Rectal smooth muscle tissue (tissue), 1 donor: ENCODE results near the gene CCM2.

Source experiments
- H3K27ac ChIP-seq: one replicate; pipeline ENCODE4 v1.7.0; 2013; ENCODE audit warnings: low read depth, low read length, inconsistent platforms
- H3K27me3 ChIP-seq: one replicate; pipeline ENCODE4 v1.7.0; 2013; ENCODE audit warnings: low read length; ENCODE audit not compliant: control insufficient read depth, insufficient read depth
- H3K36me3 ChIP-seq: one replicate; pipeline ENCODE4 v1.7.0; 2013; ENCODE audit warnings: low read length; ENCODE audit not compliant: control insufficient read depth, insufficient read depth
- H3K4me1 ChIP-seq: one replicate; pipeline ENCODE4 v1.7.0; 2013; ENCODE audit warnings: low read length; ENCODE audit not compliant: control insufficient read depth, insufficient read depth
- H3K4me3 ChIP-seq: one replicate; pipeline ENCODE4 v1.7.0; 2013; ENCODE audit warnings: low read length
- H3K9ac ChIP-seq: one replicate; pipeline ENCODE4 v1.7.0; 2013; ENCODE audit warnings: low read length

Gene CCM2

DNA sequence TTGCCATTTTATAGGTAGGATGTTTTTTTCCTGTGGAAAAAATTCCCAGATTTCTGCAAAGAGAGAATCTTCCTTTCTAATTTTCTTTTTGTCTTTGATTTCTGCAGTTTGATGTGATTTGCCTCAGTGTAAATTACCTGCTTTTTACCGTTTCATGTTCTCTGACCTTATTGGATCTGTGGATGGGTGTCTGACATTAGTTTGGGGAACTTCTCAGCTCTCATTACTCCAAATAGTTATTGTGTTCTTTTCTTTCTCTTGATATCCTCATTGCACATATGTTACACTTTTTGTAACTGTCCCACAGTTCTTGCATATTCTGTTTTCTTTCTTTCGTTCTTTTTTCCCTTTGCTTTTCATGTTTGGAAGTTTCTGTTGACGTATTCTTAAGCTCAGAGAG is 60.3 kb downstream of the CCM2 start:
- H3K9ac ChIP-seq: no peak overlapping the region
- H3K4me3 ChIP-seq: no peak overlapping the region
- no peaks in the 10 kb centered on the region for H3K27me3 ChIP-seq
- no peaks in the 10 kb centered on the region for H3K4me1 ChIP-seq
- H3K36me3 ChIP-seq: peaks cover 13% of the 10 kb centered on the region
- H3K27ac ChIP-seq: no peak overlapping the region

DNA sequence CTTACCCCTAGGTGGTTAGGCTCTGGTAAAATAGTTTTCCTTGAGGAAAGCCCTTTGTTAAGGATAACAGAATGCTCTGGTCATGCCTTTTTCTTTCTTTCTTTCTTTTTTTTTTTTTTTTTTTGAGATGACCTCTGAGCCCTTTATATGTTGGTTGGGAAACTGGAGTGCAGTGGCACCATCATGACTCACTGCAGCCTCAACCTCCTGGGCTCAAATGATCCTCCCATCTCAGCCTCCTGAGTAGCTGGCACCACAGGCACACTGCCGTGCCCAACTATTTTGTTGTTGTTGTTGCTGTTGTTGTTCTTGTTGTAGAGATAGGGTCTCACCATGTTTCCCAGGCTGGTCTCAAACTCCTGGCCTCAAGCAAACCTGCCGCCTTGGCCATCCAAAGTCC is 61.4 kb downstream of the CCM2 start:
- Histone ChIP-seq H3K36me3 (peaks cover 20% of the 10 kb centered on the region), H3K4me3 (no peak overlapping the region), H3K27me3 (no peaks in the 10 kb centered on the region), H3K9ac (no peak overlapping the region), H3K27ac (no peak overlapping the region), H3K4me1 (no peaks in the 10 kb centered on the region)

DNA sequence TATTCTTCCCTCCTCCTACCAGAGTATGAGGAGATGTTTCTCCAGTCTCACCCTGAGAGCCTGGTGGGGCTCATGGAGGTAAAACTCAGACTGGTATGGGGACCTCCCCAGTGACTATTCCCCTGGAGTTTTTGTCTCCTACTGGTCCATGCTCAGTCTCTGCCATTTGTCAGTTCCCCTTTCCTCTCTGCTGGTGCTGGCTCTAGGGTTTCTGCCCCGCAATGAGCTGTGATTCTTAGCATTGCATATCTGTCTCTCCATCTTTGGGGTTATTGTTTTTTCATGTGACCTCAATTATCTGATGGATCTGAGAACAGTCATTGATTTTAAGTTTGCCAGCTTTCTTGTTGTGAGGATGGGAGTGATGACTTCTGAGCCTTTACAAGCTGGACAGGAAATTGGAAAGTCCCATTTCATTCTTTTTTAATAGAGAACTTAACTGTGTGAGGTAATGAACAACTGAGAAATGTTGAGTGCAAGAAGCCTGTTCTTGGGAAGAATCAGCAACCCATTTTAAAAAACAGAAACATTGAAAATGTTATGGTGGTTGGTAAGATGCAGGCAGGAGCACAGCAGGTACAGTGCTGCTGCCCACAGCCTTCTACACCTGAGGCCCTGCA is 61.9 kb downstream of the CCM2 start:
- H3K27ac ChIP-seq: no peak overlapping the region
- H3K36me3 ChIP-seq: peaks cover 22% of the 10 kb centered on the region

DNA sequence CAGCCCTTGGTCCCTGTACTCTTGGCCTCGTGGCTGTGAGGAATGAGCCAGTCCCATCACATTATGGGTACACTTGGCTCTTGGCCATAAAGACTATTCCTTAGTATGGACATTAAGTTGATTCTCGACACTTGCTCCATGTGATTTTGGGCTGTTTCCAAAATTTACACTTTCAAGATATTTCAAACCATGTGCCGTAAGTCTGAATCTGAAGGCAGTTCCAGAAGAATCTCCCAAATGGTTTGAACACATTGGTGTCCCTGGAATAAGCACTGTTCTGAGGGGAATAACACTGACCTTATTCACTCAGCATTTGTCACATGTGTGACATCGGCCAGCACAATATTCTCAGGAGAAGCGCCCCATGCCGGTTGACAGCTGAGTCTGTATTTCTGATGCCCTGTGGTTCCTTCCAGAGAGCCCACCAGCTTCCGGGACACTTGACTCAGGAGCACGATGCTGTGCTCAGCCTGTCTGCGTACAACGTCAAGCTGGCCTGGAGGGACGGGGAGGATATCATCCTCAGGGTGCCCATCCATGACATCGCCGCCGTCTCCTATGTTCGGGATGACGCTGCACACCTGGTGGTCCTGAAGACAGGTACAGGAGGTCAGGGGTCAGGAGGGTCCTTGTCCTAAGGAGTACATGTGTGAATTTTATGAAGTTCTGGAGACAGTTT is 64.2 kb downstream of the CCM2 start:
- no peaks in the 10 kb centered on the region for H3K27me3 ChIP-seq
- no peak overlapping the region for H3K27ac ChIP-seq
- peaks cover 35% of the 10 kb centered on the region for H3K36me3 ChIP-seq
- no peak overlapping the region for H3K9ac ChIP-seq
- no peaks in the 10 kb centered on the region for H3K4me1 ChIP-seq
- no peak overlapping the region for H3K4me3 ChIP-seq

More for the DNA sequence above, 61.9 kb downstream of the CCM2 start:
- Histone ChIP-seq H3K4me3 (no peak overlapping the region), H3K4me1 (no peaks in the 10 kb centered on the region), H3K27me3 (no peaks in the 10 kb centered on the region), H3K9ac (no peak overlapping the region)

DNA sequence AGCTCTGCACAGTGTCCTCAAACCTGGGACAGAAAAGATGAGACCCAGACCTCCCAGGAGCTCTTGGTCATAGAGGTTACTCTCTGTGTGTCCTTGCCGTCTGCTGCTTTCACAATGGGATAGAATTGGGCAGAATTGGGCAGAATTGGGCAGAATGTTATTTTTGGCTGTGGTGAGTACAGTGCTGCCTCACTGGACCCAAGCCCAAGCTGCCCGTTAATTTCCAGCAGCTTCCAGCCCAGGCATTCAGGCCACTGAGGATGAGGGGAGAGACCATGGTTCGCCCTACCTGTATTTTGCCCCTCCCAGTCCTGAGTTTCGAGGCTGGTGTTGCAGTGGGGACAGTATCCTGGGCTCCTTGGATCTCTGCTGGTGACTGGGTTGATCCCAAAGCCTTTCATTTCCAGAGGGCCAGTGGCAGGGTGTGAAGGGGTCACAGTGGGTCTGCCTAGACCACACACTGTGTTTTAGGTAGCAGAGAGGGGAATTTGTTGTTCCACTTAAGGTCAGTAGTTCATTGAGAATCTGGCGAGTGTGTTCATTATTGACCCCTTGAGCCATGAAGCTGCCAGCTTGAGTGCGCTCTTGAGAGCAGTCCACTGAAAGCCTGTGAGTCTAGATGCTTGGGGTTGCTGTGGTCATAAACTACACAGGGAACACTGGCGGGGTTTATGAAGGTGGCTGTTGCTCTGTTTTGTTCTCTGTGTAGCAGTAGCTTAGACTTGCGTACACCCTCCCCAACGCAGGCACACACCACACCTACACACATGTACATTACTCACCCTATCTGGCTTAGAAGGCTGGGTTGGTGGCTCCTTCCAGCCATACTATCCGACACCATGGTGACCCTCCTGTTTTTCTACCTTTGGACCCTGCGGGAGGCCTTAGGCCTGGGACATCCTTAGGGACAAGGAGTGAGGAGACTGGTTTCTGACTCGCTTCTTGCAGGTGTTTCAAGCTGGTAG is 65.3 kb downstream of the CCM2 start:
- Histone ChIP-seq H3K9ac (no peak overlapping the region), H3K4me3 (no peak overlapping the region), H3K27me3 (no peaks in the 10 kb centered on the region), H3K36me3 (peaks cover 37% of the 10 kb centered on the region), H3K4me1 (no peaks in the 10 kb centered on the region), H3K27ac (no peak overlapping the region)

DNA sequence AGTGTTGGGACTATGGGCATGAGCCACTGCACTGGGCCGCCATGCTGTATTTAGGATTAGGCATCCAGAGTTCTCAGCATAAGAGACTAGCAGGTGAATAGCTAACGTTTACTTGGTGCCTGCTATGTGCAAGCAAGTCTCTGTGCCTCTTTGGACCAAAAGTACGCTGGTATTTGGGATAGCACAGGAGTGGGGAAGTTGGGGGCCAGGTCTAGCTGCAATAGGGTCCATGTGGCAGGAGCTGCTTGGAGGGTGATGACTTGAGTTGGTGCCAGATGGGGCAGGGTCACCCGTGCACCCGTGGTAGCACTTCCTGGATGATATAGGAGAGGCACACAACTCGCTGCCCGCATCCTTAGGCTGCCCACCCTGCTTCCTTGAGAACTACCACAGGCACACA is 66.4 kb downstream of the CCM2 start:
- Histone ChIP-seq H3K4me1 (no peaks in the 10 kb centered on the region), H3K36me3 (peaks cover 41% of the 10 kb centered on the region)

DNA sequence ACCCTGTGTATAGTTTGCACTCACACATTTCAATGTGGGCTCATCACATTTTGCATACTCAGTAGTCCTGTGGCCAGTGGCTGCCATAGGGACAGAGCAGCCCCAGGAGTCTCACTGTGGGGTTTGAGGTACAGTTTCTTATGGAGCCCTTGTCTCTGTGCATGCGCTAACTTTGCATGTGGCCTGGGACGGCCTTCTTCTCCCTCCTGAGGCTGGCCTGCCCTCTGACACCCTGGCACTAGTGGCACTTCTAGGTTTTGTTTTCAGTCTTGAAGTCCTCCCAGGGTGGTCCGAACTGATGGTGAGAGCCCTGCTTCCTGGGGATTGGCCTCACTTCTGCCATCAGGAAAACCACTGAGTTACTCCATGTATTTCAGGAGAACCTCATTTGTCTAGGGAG is 67.6 kb downstream of the CCM2 start:
- Histone ChIP-seq H3K9ac (no peak overlapping the region), H3K27ac (no peak overlapping the region), H3K36me3 (peaks cover 45% of the 10 kb centered on the region), H3K27me3 (no peaks in the 10 kb centered on the region), H3K4me3 (no peak overlapping the region), H3K4me1 (no peaks in the 10 kb centered on the region)

More for the DNA sequence above, 66.4 kb downstream of the CCM2 start:
- Histone ChIP-seq H3K27me3 (no peaks in the 10 kb centered on the region), H3K9ac (no peak overlapping the region), H3K27ac (no peak overlapping the region), H3K4me3 (no peak overlapping the region)

DNA sequence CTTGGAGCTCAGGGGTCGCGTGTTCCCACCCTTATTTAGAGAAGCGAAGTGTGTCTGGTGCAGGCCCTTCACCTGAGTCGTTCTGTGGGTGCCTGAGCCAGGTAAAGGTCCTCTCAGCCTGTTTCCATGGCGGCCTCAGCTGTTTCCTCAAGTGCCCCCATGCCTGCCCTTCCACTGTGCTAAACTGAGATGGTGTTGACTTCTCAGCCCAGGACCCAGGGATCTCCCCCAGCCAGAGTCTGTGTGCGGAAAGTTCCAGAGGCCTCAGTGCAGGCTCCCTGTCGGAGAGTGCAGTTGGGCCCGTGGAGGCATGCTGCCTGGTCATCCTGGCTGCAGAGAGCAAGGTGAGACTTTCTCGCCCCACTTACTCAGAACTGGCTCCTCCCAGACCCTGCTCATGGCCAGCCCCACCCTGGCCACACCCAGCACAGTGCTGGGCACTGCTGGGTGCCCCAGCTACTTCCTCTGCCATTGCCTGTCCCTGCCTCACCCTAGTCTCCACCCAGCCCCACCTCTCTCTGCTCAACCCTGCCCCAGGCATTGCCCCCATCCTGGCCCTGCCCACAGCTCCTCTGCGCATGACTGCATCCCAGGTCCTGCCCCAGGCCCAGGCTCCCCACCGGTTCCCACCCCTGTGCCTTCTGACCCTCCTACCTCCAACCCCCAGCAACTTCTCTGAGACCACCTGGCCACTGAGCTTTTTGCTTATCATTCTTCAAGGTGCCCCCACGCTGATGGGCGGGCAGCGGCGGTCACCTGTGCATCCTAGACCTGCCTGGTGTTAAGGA is 68.4 kb downstream of the CCM2 start:
- no peaks in the 10 kb centered on the region for H3K27me3 ChIP-seq
- no peak overlapping the region for H3K4me3 ChIP-seq
- H3K4me1 ChIP-seq: no peaks in the 10 kb centered on the region
- no peak overlapping the region for H3K9ac ChIP-seq
- peaks cover 48% of the 10 kb centered on the region for H3K36me3 ChIP-seq
- no peak overlapping the region for H3K27ac ChIP-seq

DNA sequence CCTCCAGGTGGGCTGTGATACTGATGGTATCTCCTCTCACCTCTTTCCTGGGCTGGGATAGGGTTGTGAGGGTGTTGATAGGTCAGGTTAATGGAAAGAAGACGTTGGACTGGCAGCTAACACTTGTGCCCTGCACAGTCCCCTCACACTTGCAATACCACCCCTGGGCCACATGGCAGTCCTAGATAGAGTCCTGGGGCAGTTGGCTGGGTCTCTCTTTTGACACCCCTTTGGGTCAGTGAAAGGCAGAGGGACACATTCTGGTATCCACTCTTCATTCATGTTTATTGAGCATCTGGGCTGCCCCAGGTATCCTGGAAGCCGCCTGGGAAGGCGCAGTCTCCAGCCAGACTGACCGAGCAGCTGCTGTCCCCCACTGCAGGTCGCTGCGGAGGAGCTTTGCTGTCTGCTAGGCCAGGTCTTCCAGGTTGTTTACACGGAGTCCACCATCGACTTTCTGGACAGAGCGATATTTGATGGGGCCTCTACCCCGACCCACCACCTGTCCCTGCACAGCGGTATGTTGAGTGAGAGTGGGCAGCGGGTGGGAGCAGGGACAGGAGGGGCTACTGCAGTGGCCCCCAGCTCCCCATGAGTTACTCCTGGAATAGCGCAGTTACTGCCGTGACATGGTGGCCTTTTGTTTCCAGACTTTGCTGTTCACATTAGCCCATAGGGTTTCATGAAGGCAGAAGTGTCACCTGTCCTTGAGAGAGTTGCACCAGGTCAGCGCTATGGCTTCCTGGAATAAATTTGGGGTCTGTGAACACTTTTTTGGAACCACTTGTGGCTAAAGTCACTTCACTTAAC is 69.6 kb downstream of the CCM2 start:
- Histone ChIP-seq H3K9ac (no peak overlapping the region), H3K27ac (no peak overlapping the region), H3K4me3 (no peak overlapping the region), H3K27me3 (no peaks in the 10 kb centered on the region), H3K4me1 (no peaks in the 10 kb centered on the region), H3K36me3 (peaks cover 50% of the 10 kb centered on the region)

DNA sequence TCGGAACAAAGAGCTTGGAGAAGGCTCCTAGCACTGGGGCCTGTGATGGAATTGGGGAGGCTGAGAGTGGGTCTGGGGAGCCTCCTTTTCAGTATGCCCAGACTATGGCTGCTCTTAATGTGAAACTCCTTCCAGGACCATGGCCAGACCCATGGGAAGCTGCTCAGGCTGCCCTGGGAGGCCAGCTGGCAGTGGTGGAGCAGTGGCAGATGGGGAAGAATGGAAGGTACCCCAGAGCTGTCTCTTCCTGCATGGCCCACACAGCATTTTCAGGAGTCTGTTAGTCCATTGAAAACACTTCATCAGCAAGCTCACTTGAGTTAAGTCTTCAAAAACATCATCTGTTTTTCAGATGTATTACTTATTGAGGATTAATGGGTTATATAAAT is 70.2 kb downstream of the CCM2 start:
- Histone ChIP-seq H3K27me3 (no peaks in the 10 kb centered on the region), H3K27ac (no peak overlapping the region), H3K4me1 (no peaks in the 10 kb centered on the region), H3K9ac (no peak overlapping the region), H3K36me3 (peaks cover 45% of the 10 kb centered on the region), H3K4me3 (no peak overlapping the region)

DNA sequence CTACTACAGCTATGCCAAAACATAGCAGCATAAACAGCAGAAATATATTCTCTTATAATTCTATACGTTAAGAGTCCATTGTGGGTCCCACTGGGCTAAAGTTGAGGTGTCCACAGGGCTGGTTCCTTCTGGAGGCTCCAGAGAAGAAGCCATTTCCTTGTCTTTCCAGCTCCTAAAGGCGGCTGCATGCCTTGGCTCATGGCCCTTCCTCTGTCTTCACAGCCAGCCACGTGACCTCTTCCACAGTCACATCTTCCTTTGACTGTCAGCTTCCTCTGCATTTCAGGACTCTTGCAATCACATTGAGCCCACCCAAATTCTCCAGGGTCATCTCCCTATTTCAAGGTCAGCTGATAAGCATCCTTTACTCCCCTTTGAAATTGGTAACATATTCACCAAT is 71.5 kb downstream of the CCM2 start:
- H3K9ac ChIP-seq: no peak overlapping the region
- H3K4me1 ChIP-seq: no peaks in the 10 kb centered on the region
- H3K36me3 ChIP-seq: peaks cover 36% of the 10 kb centered on the region
- H3K4me3 ChIP-seq: no peak overlapping the region
- no peak overlapping the region for H3K27ac ChIP-seq
- H3K27me3 ChIP-seq: no peaks in the 10 kb centered on the region
